HG03025 (cell line): ENCODE data around the gene ADGRB2.

Experiments used
- ATAC-seq: cut with Tn5 transposase; IDR thresholded peaks from one replicate; pipeline ENCODE4 v1.9.1; 2021; ENCODE audit warnings: mild to moderate bottlenecking, moderate library complexity; ENCODE audit not compliant: unreplicated experiment, low FRiP score

Gene ADGRB2

GRCh38 chr1:31784356-31785019, 20.3 kb upstream of the ADGRB2 start:
- ATAC-seq: no peak

GRCh38 chr1:31783846-31784245, 19.7 kb upstream of the ADGRB2 start:
- no peak for ATAC-seq

GRCh38 chr1:31782421-31783410, 18.6 kb upstream of the ADGRB2 start:
- no peak for ATAC-seq

- ATAC-seq: no peak
Observed at GRCh38 chr1:31781756-31782371, 17.7 kb upstream of the ADGRB2 start.

- no peak for ATAC-seq
Observed at GRCh38 chr1:31781138-31781755, 17.1 kb upstream of the ADGRB2 start.

GRCh38 chr1:31780632-31781031, 16.5 kb upstream of the ADGRB2 start:
- ATAC-seq: no peak

GRCh38 chr1:31779687-31780086, 15.5 kb upstream of the ADGRB2 start:
- ATAC-seq: no peak

- no peak for ATAC-seq
Observed at GRCh38 chr1:31778763-31779488, 14.8 kb upstream of the ADGRB2 start.

GRCh38 chr1:31776516-31776915, 12.4 kb upstream of the ADGRB2 start:
- ATAC-seq: no peak

- ATAC-seq: no peak
Observed at GRCh38 chr1:31776032-31776431, 11.9 kb upstream of the ADGRB2 start.

- no peak for ATAC-seq
Observed at GRCh38 chr1:31775210-31775999, 11.3 kb upstream of the ADGRB2 start.

- ATAC-seq: no peak
Observed at GRCh38 chr1:31774495-31774894, 10.4 kb upstream of the ADGRB2 start.

GRCh38 chr1:31773861-31774260, 9.7 kb upstream of the ADGRB2 start:
- no peak for ATAC-seq

GRCh38 chr1:31772669-31773248, 8.6 kb upstream of the ADGRB2 start:
- ATAC-seq: no peak

GRCh38 chr1:31771891-31772668, 7.9 kb upstream of the ADGRB2 start:
- no peak for ATAC-seq

GRCh38 chr1:31769720-31770390, 5.7 kb upstream of the ADGRB2 start:
- no peak for ATAC-seq

GRCh38 chr1:31768939-31769704, 5.0 kb upstream of the ADGRB2 start:
- ATAC-seq: no peak
